H1 (cell line): ENCODE results near the gene QRICH2. TPM values are rescaled to one million over a fixed set of nuclear protein-coding genes. Genes with fewer than 3 reads are reported as not detected.

Source experiments
- CTCF ChIA-PET: fragments of 300-600 bp; sonication (Branson Sonifier 250); formaldehyde crosslinking; loops from one replicate; lab custom pipeline; 2021; ENCODE audit not compliant: partially characterized antibody; lab: Charles Lee
- POLR2A ChIA-PET: fragments of 300-600 bp; sonication (Branson Sonifier 250); formaldehyde crosslinking; loops from one replicate; lab custom pipeline; 2021; ENCODE audit warnings: inconsistent platforms; ENCODE audit not compliant: partially characterized antibody; lab: Charles Lee
- DNase-seq, 2 experiments: peaks; one replicate each; pipeline versions ENCODE4 v3.0.0 to v3.0.0-alpha.2; 2010 to 2022; ENCODE audit warnings: low spot score in 2 of 2, low read depth in 1 of 2, mixed read lengths in 1 of 2
- FAIRE-seq: peaks from 2 replicates; lab custom pipeline; 2011; peaks lifted over from hg19 to GRCh38; lab: Jason Lieb, UNC
- H2AFZ ChIP-seq: 2 replicates; pipeline ENCODE4 v1.8.1; 2012; ENCODE audit warnings: low read length, inconsistent platforms
- H2AK5ac ChIP-seq: 2 replicates; pipeline ENCODE4 v1.6.1; 2013; ENCODE audit warnings: low read depth, low read length
- H2BK120ac ChIP-seq: replicated peaks from 2 replicates; pipeline ENCODE3; 2013; ENCODE audit warnings: low read depth, low read length, inconsistent platforms
- H2BK12ac ChIP-seq: 2 replicates; pipeline ENCODE4 v1.6.1; 2013; ENCODE audit warnings: low read depth, low read length
- H2BK15ac ChIP-seq: 2 replicates; pipeline ENCODE4 v1.6.1; 2013; ENCODE audit warnings: low read length
- H2BK20ac ChIP-seq: 2 replicates; pipeline ENCODE4 v1.6.1; 2013; ENCODE audit warnings: low read length
- H2BK5ac ChIP-seq: 2 replicates; pipeline ENCODE4 v1.6.1; 2013; ENCODE audit warnings: low read depth, low read length
- H3K14ac ChIP-seq: 2 replicates; pipeline ENCODE4 v1.6.1; 2013; ENCODE audit warnings: inconsistent platforms; ENCODE audit not compliant: insufficient read length
- H3K18ac ChIP-seq: 2 replicates; pipeline ENCODE4 v1.6.1; 2013; ENCODE audit warnings: low read length; ENCODE audit errors: extremely low read depth
- H3K23ac ChIP-seq: 2 replicates; pipeline ENCODE4 v1.6.1; 2013; ENCODE audit warnings: inconsistent platforms; ENCODE audit not compliant: insufficient read length
- H3K23me2 ChIP-seq: 2 replicates; pipeline ENCODE4 v1.6.1; 2013; ENCODE audit warnings: low read depth, low read length
- H3K27ac ChIP-seq: 2 replicates; pipeline ENCODE4 v1.6.1; 2011; ENCODE audit warnings: low read depth, low read length, inconsistent platforms
- H3K27me3 ChIP-seq, 4 experiments: replicated peaks in 1 of 4; 1 replicate in 1 of 4; 2 replicates in 3 of 4; pipeline versions ENCODE4 v1.6.1 to v1.8.1; 2011 to 2013; ENCODE audit warnings: low read length in 3 of 4, mild to moderate bottlenecking in 3 of 4, inconsistent platforms in 2 of 4, mixed read lengths in 2 of 4, moderate library complexity in 1 of 4; ENCODE audit not compliant: control insufficient read depth in 3 of 4, insufficient read depth in 3 of 4; ENCODE audit errors: extremely low read depth in 1 of 4
- H3K36me3 ChIP-seq, 4 experiments: 2 replicates each; pipeline versions ENCODE4 v1.6.1 to v1.8.1; 2011 to 2013; ENCODE audit warnings: mild to moderate bottlenecking in 4 of 4, low read length in 3 of 4, moderate library complexity in 2 of 4, control low read depth in 1 of 4, inconsistent platforms in 1 of 4; ENCODE audit not compliant: insufficient read depth in 4 of 4, control insufficient read depth in 2 of 4
- H3K4ac ChIP-seq: replicated peaks from 2 replicates; pipeline ENCODE3; 2013; ENCODE audit warnings: low read length, low read depth, mixed read lengths, inconsistent platforms; ENCODE audit not compliant: insufficient read length
- H3K4me1 ChIP-seq, 4 experiments: replicated peaks in 1 of 4; 1 replicate in 1 of 4; 2 replicates in 3 of 4; pipeline versions ENCODE4 v1.6.1 to v1.8.1; 2011 to 2013; ENCODE audit warnings: low read length in 3 of 4, inconsistent platforms in 2 of 4, mixed read lengths in 1 of 4; ENCODE audit not compliant: insufficient read depth in 4 of 4, control insufficient read depth in 3 of 4
- H3K4me2 ChIP-seq, 2 experiments: 2 replicates each; pipeline versions ENCODE4 v1.6.1 to v1.8.1; 2011 to 2013; ENCODE audit warnings: low read depth in 2 of 2, low read length in 2 of 2, control low read depth in 1 of 2, inconsistent platforms in 1 of 2, mild to moderate bottlenecking in 1 of 2; ENCODE audit not compliant: insufficient read depth in 1 of 2
- H3K4me3 ChIP-seq, 4 experiments: fragments of 200-600, 300-600 bp in 1 of 4; sonication (generic), shearing (Covaris generic), sonication (Bioruptor Twin) in 1 of 4; 2 replicates each; pipeline versions ENCODE4 v1.5.1 to v1.8.1; 2011 to 2016; ENCODE audit warnings: low read length in 4 of 4, low read depth in 3 of 4, control low read depth in 2 of 4, inconsistent platforms in 2 of 4, mild to moderate bottlenecking in 2 of 4, mixed read lengths in 1 of 4, moderate library complexity in 1 of 4; ENCODE audit not compliant: insufficient read depth in 2 of 4; ENCODE audit errors: extremely low read depth in 1 of 4
- H3K56ac ChIP-seq: replicated peaks from 2 replicates; pipeline ENCODE3; 2013; ENCODE audit warnings: low read depth, mild to moderate bottlenecking, mixed read lengths, low read length, inconsistent platforms; ENCODE audit not compliant: insufficient read length
- H3K79me1 ChIP-seq: 2 replicates; pipeline ENCODE4 v1.6.1; 2013; ENCODE audit warnings: low read depth, low read length, control low read depth
- H3K79me2 ChIP-seq, 2 experiments: 2 replicates each; pipeline versions ENCODE4 v1.6.1 to v1.8.1; 2012 to 2013; ENCODE audit warnings: low read length in 2 of 2, mild to moderate bottlenecking in 2 of 2, inconsistent platforms in 1 of 2; ENCODE audit not compliant: insufficient read depth in 2 of 2, control insufficient read depth in 1 of 2
- H3K9ac ChIP-seq, 4 experiments: replicated peaks in 1 of 4; 1 replicate in 1 of 4; 2 replicates in 3 of 4; pipeline versions ENCODE4 v1.6.1 to v1.8.1; 2011 to 2013; ENCODE audit warnings: low read depth in 3 of 4, low read length in 3 of 4, control low read depth in 2 of 4, mild to moderate bottlenecking in 2 of 4, moderate library complexity in 2 of 4, inconsistent platforms in 1 of 4; ENCODE audit errors: extremely low read depth in 1 of 4
- H3K9me3 ChIP-seq, 2 experiments: 2 replicates each; pipeline versions ENCODE4 v1.6.1 to v1.8.1; 2012 to 2013; ENCODE audit warnings: mild to moderate bottlenecking in 2 of 2, moderate library complexity in 2 of 2, control low read depth in 1 of 2, inconsistent platforms in 1 of 2, low read depth in 1 of 2, low read length in 1 of 2, mixed read lengths in 1 of 2; ENCODE audit not compliant: insufficient read depth in 2 of 2
- H4K20me1 ChIP-seq, 2 experiments: replicated peaks in 1 of 2; 2 replicates each; pipeline versions ENCODE3 to v1.8.1; 2011 to 2013; ENCODE audit warnings: inconsistent platforms in 2 of 2, low read length in 2 of 2, mild to moderate bottlenecking in 1 of 2; ENCODE audit not compliant: insufficient read depth in 2 of 2, control insufficient read depth in 1 of 2
- H4K5ac ChIP-seq: 2 replicates; pipeline ENCODE4 v1.6.1; 2013; ENCODE audit warnings: low read length, low read depth, mixed read lengths, inconsistent platforms; ENCODE audit not compliant: insufficient read length
- H4K8ac ChIP-seq: 2 replicates; pipeline ENCODE4 v1.8.0; 2013; ENCODE audit warnings: mild to moderate bottlenecking, moderate library complexity, low read length, inconsistent platforms; ENCODE audit not compliant: insufficient read depth; ENCODE audit errors: extremely low read depth
- H4K91ac ChIP-seq: replicated peaks from 2 replicates; pipeline ENCODE3; 2013; ENCODE audit warnings: low read length, mixed read lengths, inconsistent platforms; ENCODE audit not compliant: insufficient read length
- CTBP2 ChIP-seq: IDR thresholded peaks from 2 replicates; pipeline ENCODE4 v1.7.0; 2011; ENCODE audit warnings: borderline replicate concordance, mild to moderate bottlenecking, moderate library complexity, mixed read lengths, low read length; ENCODE audit not compliant: insufficient read depth, insufficient read length
- POLR2A ChIP-seq, 2 experiments: IDR thresholded peaks; 1 replicate in 1 of 2; 2 replicates in 1 of 2; pipeline ENCODE4 v1.6.1; 2011; ENCODE audit warnings: low read depth in 2 of 2, low read length in 2 of 2, mild to moderate bottlenecking in 2 of 2; ENCODE audit errors: control extremely low read depth in 1 of 2
- WGBS, 2 experiments: shearing (Covaris generic) in 1 of 2; methylation state at CpG; one replicate each; pipeline versions ENCODE4 v1.1.6 to v1.1.7; 2013 to 2015; ENCODE audit warnings: low lambda C conversion rate in 2 of 2, mixed read lengths in 2 of 2, inconsistent platforms in 1 of 2, low coverage in 1 of 2, missing lambda C conversion rate in 1 of 2; ENCODE audit not compliant: insufficient replicate concordance in 2 of 2, insufficient coverage in 1 of 2, insufficient read length in 1 of 2; ENCODE audit errors: extremely low coverage in 1 of 2, missing lambda C conversion rate in 1 of 2; 5-methylcytosine and 5-hydroxymethylcytosine counted together
- polyA plus RNA-seq, 7 experiments: library from polyadenylated mRNA; depleted of rRNA in 3 of 7; stranded (reverse) in 5 of 7; unstranded in 2 of 7; fragments of >200 nt in 5 of 7; fragments of 200-250 nt in 2 of 7; gene quantifications; 1 replicate in 5 of 7; 2 replicates in 1 of 7; 4 replicates in 1 of 7; pipeline versions ENCODE4 v1.2.1 to v1.2.3, GENCODE V29; 2011 to 2013; ENCODE audit warnings: missing spikeins in 2 of 7, mixed read lengths in 2 of 7
- total RNA-seq: library from RNA; stranded (reverse); fragmentation: NEBNext Ultra II Directional; extraction: Animal tissue kit (Norgen Biotek cat#: 25700); gene quantifications from 2 replicates; pipeline ENCODE4 v1.2.1, GENCODE V29; 2021

Gene QRICH2
- total and polyA plus RNA-seq, 2 of the 8 experiments (the other 6 are each of a cell fraction or from before 2014, with no cell fraction given), result 2.8 to 3.8 TPM

DNA sequence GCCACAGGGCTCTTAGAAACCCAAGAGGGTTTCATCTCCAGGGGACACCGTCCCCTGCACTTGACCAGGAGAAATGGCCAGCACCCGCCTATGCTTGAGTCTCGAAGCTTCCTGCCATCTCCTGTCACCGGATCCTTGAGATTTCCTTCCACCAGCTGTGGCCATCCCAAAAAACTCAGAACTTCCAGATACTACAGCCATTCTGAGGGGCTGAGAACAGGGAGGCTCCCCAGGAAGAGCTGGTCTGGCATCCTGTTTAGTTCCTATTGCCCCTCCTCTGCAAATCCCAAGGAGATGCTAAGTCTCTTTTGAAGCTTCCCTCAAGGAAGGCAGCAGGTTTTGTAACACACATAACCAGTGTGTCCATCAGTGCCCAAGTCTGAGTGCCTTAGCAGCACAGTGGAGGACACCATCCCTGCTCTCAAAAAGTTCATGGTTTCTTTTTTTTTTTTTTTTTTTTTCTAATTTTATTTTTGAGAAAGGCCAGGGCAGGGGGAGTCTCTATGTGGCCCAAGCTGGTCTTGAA, 41.0 kb downstream of the QRICH2 start:
- Histone ChIP-seq H3K4me2 (peak overlapping the region; percentile 70 to 77), H3K18ac (no peak overlapping the region), H4K91ac (no peak overlapping the region), H2BK20ac (no peak overlapping the region), H3K14ac (no peak overlapping the region), H3K27ac (no peak overlapping the region), H2BK120ac (no peak overlapping the region), H4K5ac (no peak overlapping the region), H3K4me1 (peaks cover 5 to 23% (median 15%) of the 10 kb centered on the region in 4 experiments), H3K9me3 (no peaks in the 10 kb centered on the region), H3K79me2 (peaks cover 3 to 24% of the 10 kb centered on the region in 2 experiments; a peak in 3 of 4 replicates), H3K27me3 (no peaks in the 10 kb centered on the region), H3K56ac (no peak overlapping the region), H4K20me1 (no peaks in the 10 kb centered on the region), H3K23ac (no peak overlapping the region), H4K8ac (no peak overlapping the region), H2AK5ac (peak overlapping the region; percentile 79; the same call in 1 of the 2 replicates), H2BK5ac (no peak overlapping the region), H2BK12ac (peak overlapping the region; percentile 30; the same call in 1 of the 2 replicates), H2BK15ac (no peak overlapping the region), H3K79me1 (peaks cover 2% of the 10 kb centered on the region; the same call in 1 of the 2 replicates), H3K36me3 (no peaks in the 10 kb centered on the region), H3K23me2 (no peaks in the 10 kb centered on the region), H3K4me3 (peak overlapping the region in 1 of 4 experiments; percentile 82; a peak in 3 of 8 replicates), H3K9ac (no peak overlapping the region), H3K4ac (no peak overlapping the region), H2AFZ (no peak overlapping the region)
- ChIA-PET POLR2A (interaction anchor here (0.9 to 2.0 kb wide), 6 partner anchors 10 to 110 kb away, joined by 3 to 6 read pairs (median 4); no protein-coding TSS in a partner anchor), CTCF (interaction anchor here (0.6 to 6.2 kb wide), 8 partner anchors 11 to 178 kb away, joined by 3 to 63 read pairs (median 3); no protein-coding TSS in a partner anchor)
- TF ChIP-seq POLR2A (IDR thresholded peaks at IDR 0.05; ENCODE audit: control extremely low read depth in 1 of 2, low read depth in 2 of 2, low read length in 2 of 2), result 0 out of 3 replicates have a peak, but pooled peaks of 1 of the 2 experiments have one; percentile 6
- no peak for TF ChIP-seq CTBP2
- no peak for DNase-seq
- FAIRE-seq, result no peak
- WGBS, 2 experiments, result 86% methylated on average over 4 of the region's 4 CpGs; no CpG with 5 or more reads in 1 of the 2 experiments
